Mucosa of descending colon (tissue), 3 donors: ENCODE measurements around the gene CATSPER3. TPM values are rescaled to one million over a fixed set of nuclear protein-coding genes. Genes with fewer than 3 reads are reported as not detected.

Experiments
- ATAC-seq: fragments of 200-7000 bp; cut with Tn5 transposase; one replicate; pipeline ENCODE4 v1.9.1; 2020; ENCODE audit warnings: mild to moderate bottlenecking, moderate library complexity
- DNase-seq, 3 donors: peaks; one replicate each; pipeline ENCODE4 v3.0.0-alpha.2; 2020
- H3K36me3 ChIP-seq: fragments of 200-600 bp; one replicate; pipeline ENCODE4 v1.8.0; 2021; ENCODE audit warnings: low read depth, mild to moderate bottlenecking
- H3K4me1 ChIP-seq: fragments of 200-600 bp; one replicate; pipeline ENCODE4 v1.8.0; 2021; ENCODE audit warnings: low read depth, mild to moderate bottlenecking
- H3K4me3 ChIP-seq: fragments of 200-600 bp; one replicate; pipeline ENCODE4 v1.8.0; 2021; ENCODE audit warnings: mild to moderate bottlenecking
- H3K9me3 ChIP-seq: fragments of 200-600 bp; one replicate; pipeline ENCODE4 v1.8.0; 2021; ENCODE audit warnings: mild to moderate bottlenecking
- CTCF ChIP-seq: fragments of 200-600 bp; IDR thresholded peaks from one replicate; pipeline ENCODE4 v1.8.0; 2022; ENCODE audit warnings: antibody characterized with exemption, mild to moderate bottlenecking
- intact Hi-C, 2 donors: fragments of 100-400 bp; cut with DNase I in 1 of 2; cut with micrococcal nuclease in 1 of 2; formaldehyde crosslinking; loops; one replicate each; pipeline versions ENCODE4 v1.11.0 to v1.11.1; 2022; cut with DNase I, micrococcal nuclease
- long read RNA-seq, 2 donors: library from polyadenylated mRNA; unstranded; transcript quantifications; one replicate each; pipeline ENCODE4 v2.0.0, GENCODE V29; 2019 to 2021
- total RNA-seq, 3 donors: library from RNA; stranded (reverse); fragmentation: NEBNext Ultra II Directional in 2 of 3; extraction: Animal tissue kit (Norgen Biotek cat#: 25700) in 2 of 3; gene quantifications; one replicate each; pipeline versions ENCODE4 v1.2.1 to v1.2.4, GENCODE V29; 2021 to 2023
- donor health status: DM: no; HTN: no; CAD: no; lungs with moderate emphysema.
- donor health status: DM: no; HTN: no; CAD: no.
- donor health status: DM: no; HTN: yes; CAD: no.

CATSPER3 gene
- 1 to 10 TPM; 1.3 to 1.5 (median 1.3) TPM for total RNA-seq
- long read RNA-seq, donor 1, partial matches to known transcripts = 0 of 1 reads
- long read RNA-seq, donor 1, other reads (novel, unspliced or antisense) = 1 of 1 reads
- long read RNA-seq, donor 2 = 0 reads

- no peak within 1 kb of the TSS for H3K4me3 ChIP-seq
- no peaks in the 10 kb centered on the region for H3K4me1 ChIP-seq
- intact Hi-C loops = no loop called here
- no peaks in the 10 kb centered on the region for H3K36me3 ChIP-seq
- ATAC-seq (no peak), DNase-seq (no peak)
- no peaks in the 10 kb centered on the region for H3K9me3 ChIP-seq
- TF ChIP-seq CTCF = no peak
Measured at GRCh38 chr5:134967607-134968006, at the start of gene CATSPER3. Gene CATSPER3 (plus strand): TSS chr5:134967907. CDS start chr5:134967992, 85 bp downstream.

GRCh38 chr5:134918861-134919260 is 48.8 kb upstream of the CATSPER3 start:
- ATAC-seq (no peak), DNase-seq (no peak)
- no peaks in the 10 kb centered on the region for H3K4me1 ChIP-seq
- intact Hi-C loops = no loop called here
- no peak for TF ChIP-seq CTCF
- H3K9me3 ChIP-seq = no peaks in the 10 kb centered on the region
- H3K36me3 ChIP-seq = no peaks in the 10 kb centered on the region
- no peak overlapping the region for H3K4me3 ChIP-seq

GRCh38 chr5:134920848-134921575 is 46.7 kb upstream of the CATSPER3 start:
- TF ChIP-seq CTCF = no peak
- ATAC-seq (no peak), DNase-seq (no peak)
- Histone ChIP-seq H3K36me3 (no peaks in the 10 kb centered on the region), H3K4me3 (no peak overlapping the region), H3K9me3 (no peaks in the 10 kb centered on the region), H3K4me1 (no peaks in the 10 kb centered on the region)
- intact Hi-C loops = no loop called here

- H3K4me1 ChIP-seq = no peaks in the 10 kb centered on the region
- ATAC-seq (no peak), DNase-seq (no peak)
- no peaks in the 10 kb centered on the region for H3K9me3 ChIP-seq
- intact Hi-C loops = no loop called here
- no peak overlapping the region for H3K4me3 ChIP-seq
- no peak for TF ChIP-seq CTCF
- H3K36me3 ChIP-seq = no peaks in the 10 kb centered on the region
Measured at GRCh38 chr5:134932508-134932907, 35.2 kb upstream of the CATSPER3 start.

GRCh38 chr5:134934202-134934601 is 33.5 kb upstream of the CATSPER3 start:
- no peak for TF ChIP-seq CTCF
- no peak for ATAC-seq
- H3K4me3 ChIP-seq = no peak overlapping the region
- no peaks in the 10 kb centered on the region for H3K9me3 ChIP-seq
- no peaks in the 10 kb centered on the region for H3K36me3 ChIP-seq
- no peaks in the 10 kb centered on the region for H3K4me1 ChIP-seq
- no peak for DNase-seq
- intact Hi-C loops = no loop called here
